SU-DHL-6 (cell line): Measurements from ENCODE around the gene XPO5.

Experiments
- H2AFZ ChIP-seq: fragments of 200-600 bp; sonication (generic); 2 replicates; pipeline ENCODE4 v1.6.1; 2014; ENCODE audit warnings: low read depth, mild to moderate bottlenecking, moderate library complexity, mixed read lengths, antibody characterized with exemption, low read length; ENCODE audit not compliant: severe bottlenecking
- H3F3A ChIP-seq: fragments of 200-600 bp; shearing (Covaris generic); 2 replicates; pipeline ENCODE4 v1.6.0; 2016; ENCODE audit warnings: antibody characterized with exemption, mild to moderate bottlenecking; ENCODE audit not compliant: insufficient read depth
- H3K27ac ChIP-seq: fragments of 200-600 bp; sonication (generic); 2 replicates; pipeline ENCODE4 v1.5.1; 2016; ENCODE audit warnings: low read depth, mild to moderate bottlenecking, low read length, moderate library complexity, mixed read lengths
- H3K27me3 ChIP-seq: fragments of 200-600 bp; sonication (generic), shearing (Covaris generic); 2 replicates; pipeline ENCODE4 v1.6.0; 2014; ENCODE audit warnings: mild to moderate bottlenecking, low read length
- H3K36me3 ChIP-seq: fragments of 200-600 bp; sonication (generic); 2 replicates; pipeline ENCODE4 v1.6.1; 2014; ENCODE audit warnings: mild to moderate bottlenecking, low read length, mixed read lengths
- H3K4me2 ChIP-seq: fragments of 300-600, 200-600 bp; shearing (Covaris generic), sonication (generic); 2 replicates; pipeline ENCODE4 v1.6.0; 2014; ENCODE audit warnings: low read length, low read depth, mild to moderate bottlenecking; ENCODE audit not compliant: poor library complexity, severe bottlenecking
- H3K4me3 ChIP-seq: fragments of 200-600 bp; sonication (generic); 2 replicates; pipeline ENCODE4 v1.5.1; 2014; ENCODE audit warnings: antibody characterized with exemption, low read length, mild to moderate bottlenecking, mixed read lengths; ENCODE audit not compliant: insufficient read depth, poor library complexity, severe bottlenecking
- H3K79me2 ChIP-seq: fragments of 200-600 bp; sonication (generic); 2 replicates; pipeline ENCODE4 v1.6.1; 2014; ENCODE audit warnings: mild to moderate bottlenecking, low read length, moderate library complexity; ENCODE audit not compliant: insufficient read depth
- H3K9ac ChIP-seq: fragments of 200-600 bp; sonication (generic); 2 replicates; pipeline ENCODE4 v1.7.0; 2014; ENCODE audit warnings: mild to moderate bottlenecking, low read length
- H3K9me2 ChIP-seq: fragments of 200-600 bp; sonication (generic); replicated peaks from 2 replicates; pipeline ENCODE4 v1.6.1; 2014; ENCODE audit warnings: low read length; ENCODE audit not compliant: insufficient read depth
- H3K9me3 ChIP-seq: fragments of 200-600 bp; sonication (generic); 2 replicates; pipeline ENCODE4 v1.6.1; 2014; ENCODE audit warnings: low read length, mixed read lengths; ENCODE audit not compliant: insufficient read depth
- H4K20me1 ChIP-seq: fragments of 200-600 bp; sonication (generic); 2 replicates; pipeline ENCODE4 v1.6.1; 2014; ENCODE audit warnings: low read depth, mild to moderate bottlenecking, antibody characterized with exemption, low read length, moderate library complexity, mixed read lengths
- CTCF ChIP-seq: fragments of 200-600 bp; sonication (generic); IDR thresholded peaks from one replicate; pipeline ENCODE4 v1.5.1; 2017; ENCODE audit warnings: antibody characterized with exemption, mild to moderate bottlenecking, low read length, moderate library complexity; ENCODE audit not compliant: insufficient read depth, poor library complexity, severe bottlenecking
- EZH2phosphoT487 ChIP-seq: fragments of 200-600 bp; sonication (generic), shearing (Covaris generic); conservative IDR thresholded peaks from 2 replicates; pipeline ENCODE4 v1.6.1; 2018; ENCODE audit warnings: mild to moderate bottlenecking, antibody characterized with exemption, low read length, moderate library complexity, mixed read lengths

XPO5 gene

GRCh38 chr6:43509984-43510826 is 65.6 kb downstream of the XPO5 start, which contains the start of gene LRRC73:
Gene LRRC73 (minus strand): TSS chr6:43510346. CDS start chr6:43509785, 561 bp downstream.
- peaks cover 7% of the 10 kb centered on the region for H3F3A ChIP-seq
- peak within 1 kb of the TSS; percentile 67 for H3K4me2 ChIP-seq
- H3K9me2 ChIP-seq: no peaks in the 10 kb centered on the region
- TF ChIP-seq CTCF (no peak), EZH2phosphoT487 (no peak)
- peak within 1 kb of the TSS; percentile 39; the same call in 1 of the 2 replicates for H3K9ac ChIP-seq
- H3K27me3 ChIP-seq: no peaks in the 10 kb centered on the region
- H3K4me3 ChIP-seq: peak within 1 kb of the TSS; percentile 59
- H4K20me1 ChIP-seq: no peaks in the 10 kb centered on the region; the same call in 1 of the 2 replicates
- no peaks in the 10 kb centered on the region for H3K36me3 ChIP-seq
- H2AFZ ChIP-seq: no peak within 1 kb of the TSS
- no peak within 1 kb of the TSS for H3K27ac ChIP-seq
- 0 out of 2 replicates have a peak, but pooled peaks cover under 1% of the 10 kb centered on the region for H3K79me2 ChIP-seq
- no peaks in the 10 kb centered on the region for H3K9me3 ChIP-seq

GRCh38 chr6:43509142-43509983 is 66.5 kb downstream of the XPO5 start:
- Histone ChIP-seq H3F3A (peaks cover 7% of the 10 kb centered on the region), H4K20me1 (no peaks in the 10 kb centered on the region; the same call in 1 of the 2 replicates), H3K4me3 (peak overlapping the region; percentile 59), H3K9me2 (no peaks in the 10 kb centered on the region), H3K4me2 (peak overlapping the region; percentile 67), H3K27me3 (no peaks in the 10 kb centered on the region), H3K36me3 (no peaks in the 10 kb centered on the region), H3K27ac (no peak overlapping the region), H3K79me2 (no peaks in the 10 kb centered on the region), H2AFZ (no peak overlapping the region), H3K9me3 (no peaks in the 10 kb centered on the region), H3K9ac (peak overlapping the region; percentile 39; the same call in 1 of the 2 replicates)
- TF ChIP-seq EZH2phosphoT487: no peak
- no peak for TF ChIP-seq CTCF

- no peak overlapping the region for H2AFZ ChIP-seq
- H3K9me3 ChIP-seq: no peaks in the 10 kb centered on the region
- H3K36me3 ChIP-seq: no peaks in the 10 kb centered on the region
- H3K4me3 ChIP-seq: no peak overlapping the region
- H3K4me2 ChIP-seq: no peak overlapping the region
- no peak overlapping the region for H3K27ac ChIP-seq
- no peaks in the 10 kb centered on the region for H3K9me2 ChIP-seq
- H3F3A ChIP-seq: peaks cover 7% of the 10 kb centered on the region
- TF ChIP-seq CTCF: no peak
- TF ChIP-seq EZH2phosphoT487: no peak
- H3K27me3 ChIP-seq: no peaks in the 10 kb centered on the region
- H4K20me1 ChIP-seq: no peaks in the 10 kb centered on the region; the same call in 1 of the 2 replicates
- H3K79me2 ChIP-seq: no peaks in the 10 kb centered on the region
- no peak overlapping the region for H3K9ac ChIP-seq
Measured at GRCh38 chr6:43508481-43509141, 67.2 kb downstream of the XPO5 start.
